H9 (cell line): Measurements from ENCODE around the gene CABCOCO1. TPM values are rescaled to one million over a fixed set of nuclear protein-coding genes. Genes with fewer than 3 reads are reported as not detected.

Source experiments
- DNase-seq: peaks from one replicate; pipeline ENCODE4 v3.0.0-alpha.2; 2017
- H2AFZ ChIP-seq: one replicate; pipeline ENCODE4 v1.6.1; 2013; ENCODE audit warnings: mild to moderate bottlenecking, low read length, control low read depth, moderate library complexity
- H2AK5ac ChIP-seq: 2 replicates; pipeline ENCODE4 v1.6.1; 2013; ENCODE audit warnings: low read length, control low read depth, mixed read lengths; ENCODE audit not compliant: insufficient read length
- H2BK120ac ChIP-seq: one replicate; pipeline ENCODE4 v1.6.1; 2013; ENCODE audit warnings: low read depth, mild to moderate bottlenecking, low read length, control low read depth, inconsistent platforms; ENCODE audit not compliant: poor library complexity, severe bottlenecking
- H2BK12ac ChIP-seq: 2 replicates; pipeline ENCODE4 v1.6.1; 2013; ENCODE audit warnings: low read length, control low read depth, mixed read lengths, low read depth; ENCODE audit not compliant: insufficient read length
- H2BK15ac ChIP-seq: 2 replicates; pipeline ENCODE4 v1.6.1; 2013; ENCODE audit warnings: low read depth, low read length, control low read depth
- H2BK20ac ChIP-seq: one replicate; pipeline ENCODE4 v1.6.1; 2013; ENCODE audit warnings: low read depth, mild to moderate bottlenecking, low read length, control low read depth, inconsistent platforms; ENCODE audit not compliant: poor library complexity, severe bottlenecking
- H2BK5ac ChIP-seq: 2 replicates; pipeline ENCODE4 v1.6.1; 2013; ENCODE audit warnings: low read length, control low read depth, mixed read lengths; ENCODE audit not compliant: insufficient read length
- H3K14ac ChIP-seq: 2 replicates; pipeline ENCODE4 v1.6.1; 2013; ENCODE audit warnings: low read length, control low read depth; ENCODE audit not compliant: insufficient read depth
- H3K18ac ChIP-seq: 2 replicates; pipeline ENCODE4 v1.6.1; 2013; ENCODE audit warnings: low read depth, mild to moderate bottlenecking, mixed read lengths, low read length, control low read depth; ENCODE audit not compliant: insufficient read length
- H3K23ac ChIP-seq: 2 replicates; pipeline ENCODE4 v1.6.1; 2013; ENCODE audit warnings: low read length, control low read depth, mixed read lengths, low read depth; ENCODE audit not compliant: insufficient read length
- H3K23me2 ChIP-seq: 2 replicates; pipeline ENCODE4 v1.6.1; 2013; ENCODE audit warnings: low read depth, mild to moderate bottlenecking, mixed read lengths, low read length, control low read depth; ENCODE audit not compliant: insufficient read length, poor library complexity, severe bottlenecking
- H3K27ac ChIP-seq: 2 replicates; pipeline ENCODE4 v1.5.1; 2013; ENCODE audit warnings: low read length, control low read depth, mixed read lengths, low read depth; ENCODE audit not compliant: insufficient read length
- H3K27me3 ChIP-seq: 2 replicates; pipeline ENCODE4 v1.6.1; 2013; ENCODE audit warnings: low read length, control low read depth, inconsistent platforms; ENCODE audit not compliant: insufficient read depth
- H3K4ac ChIP-seq: 2 replicates; pipeline ENCODE4 v1.6.1; 2013; ENCODE audit warnings: low read depth, mild to moderate bottlenecking, control low read depth, inconsistent platforms, low read length, moderate library complexity
- H3K4me1 ChIP-seq: 2 replicates; pipeline ENCODE4 v1.6.1; 2013; ENCODE audit warnings: low read length, control low read depth, inconsistent platforms; ENCODE audit not compliant: insufficient read depth
- H3K4me2 ChIP-seq: 2 replicates; pipeline ENCODE4 v1.6.1; 2013; ENCODE audit warnings: low read length, control low read depth, mixed read lengths; ENCODE audit not compliant: insufficient read length, insufficient read depth
- H3K56ac ChIP-seq: 2 replicates; pipeline ENCODE4 v1.6.1; 2013; ENCODE audit warnings: low read depth, mild to moderate bottlenecking, mixed read lengths, low read length, control low read depth; ENCODE audit not compliant: insufficient read length
- H3K79me1 ChIP-seq: 2 replicates; pipeline ENCODE4 v1.6.1; 2013; ENCODE audit warnings: low read depth, mild to moderate bottlenecking, moderate library complexity, low read length, control low read depth, inconsistent platforms; ENCODE audit not compliant: insufficient read depth, poor library complexity, severe bottlenecking
- H3K79me2 ChIP-seq: 2 replicates; pipeline ENCODE4 v1.6.1; 2013; ENCODE audit warnings: low read length, control low read depth, inconsistent platforms; ENCODE audit not compliant: insufficient read depth
- H3K9ac ChIP-seq: 2 replicates; pipeline ENCODE4 v1.6.1; 2013; ENCODE audit warnings: low read length, control low read depth, mixed read lengths; ENCODE audit not compliant: insufficient read length; ENCODE audit errors: extremely low read depth
- H3K9me3 ChIP-seq: one replicate; pipeline ENCODE4 v1.6.1; 2013; ENCODE audit warnings: low read depth, low read length, inconsistent platforms; ENCODE audit not compliant: control insufficient read depth
- H3T11ph ChIP-seq: one replicate; pipeline ENCODE4 v1.6.1; 2013; ENCODE audit warnings: mild to moderate bottlenecking, low read length, control low read depth, inconsistent platforms
- H4K20me1 ChIP-seq: one replicate; pipeline ENCODE4 v1.6.1; 2013; ENCODE audit not compliant: control insufficient read depth, insufficient read length, insufficient read depth
- H4K5ac ChIP-seq: 2 replicates; pipeline ENCODE4 v1.6.1; 2013; ENCODE audit warnings: low read depth, mild to moderate bottlenecking, mixed read lengths, low read length, control low read depth; ENCODE audit not compliant: insufficient read length
- H4K8ac ChIP-seq: replicated peaks from 2 replicates; pipeline ENCODE4 v1.6.1; 2013; ENCODE audit warnings: low read length, control low read depth, mixed read lengths, low read depth; ENCODE audit not compliant: insufficient read length
- H4K91ac ChIP-seq: 2 replicates; pipeline ENCODE4 v1.6.1; 2013; ENCODE audit warnings: low read depth, mild to moderate bottlenecking, moderate library complexity, mixed read lengths, low read length, control low read depth; ENCODE audit not compliant: insufficient read length
- H3K27ac Mint-ChIP-seq, 3 experiments: 2 replicates in 2 of 3; 3 replicates in 1 of 3; pipeline ENCODE4 v1.8.0; 2020 to 2021; ENCODE audit warnings: mixed read lengths in 3 of 3, mild to moderate bottlenecking in 1 of 3, moderate library complexity in 1 of 3
- H3K27me3 Mint-ChIP-seq: 2 replicates; pipeline ENCODE4 v1.8.0; 2021; ENCODE audit warnings: low read depth, mild to moderate bottlenecking, moderate library complexity, mixed read lengths
- H3K36me3 Mint-ChIP-seq, 3 experiments: 2 replicates in 2 of 3; 3 replicates in 1 of 3; pipeline ENCODE4 v1.8.0; 2020 to 2021; ENCODE audit warnings: low read depth in 3 of 3, mixed read lengths in 3 of 3; ENCODE audit not compliant: insufficient read depth in 1 of 3
- H3K4me1 Mint-ChIP-seq, 2 experiments: 2 replicates each; pipeline ENCODE4 v1.8.0; 2020; ENCODE audit warnings: mixed read lengths in 2 of 2
- H3K4me3 Mint-ChIP-seq, 2 experiments: 2 replicates in 1 of 2; 3 replicates in 1 of 2; pipeline ENCODE4 v1.8.0; 2020 to 2021; ENCODE audit warnings: mild to moderate bottlenecking in 2 of 2, mixed read lengths in 2 of 2, moderate library complexity in 1 of 2
- H3K9me3 Mint-ChIP-seq, 2 experiments: 2 replicates in 1 of 2; 3 replicates in 1 of 2; pipeline ENCODE4 v1.8.0; 2020; ENCODE audit warnings: mild to moderate bottlenecking in 2 of 2, mixed read lengths in 2 of 2, moderate library complexity in 1 of 2
- WGBS: extraction: QIAGEN DNeasy Blood & Tissue Kit; methylation state at CpG from one replicate; pipeline ENCODE4 v1.1.7; 2013; ENCODE audit warnings: missing lambda C conversion rate, low lambda C conversion rate, mixed read lengths; ENCODE audit not compliant: insufficient read length; ENCODE audit errors: extremely low coverage; 5-methylcytosine and 5-hydroxymethylcytosine counted together
- total RNA-seq: library from RNA; stranded (reverse); gene quantifications from 2 replicates; pipeline ENCODE4 v1.2.1, GENCODE V29; 2021
- TF ChIP-seq, protein P1 (sequence below): fragments of 200-600 bp; sonication (generic); conservative IDR thresholded peaks from 3 replicates; pipeline ENCODE4 v1.8.0; 2021; ENCODE audit warnings: antibody characterized with exemption, mild to moderate bottlenecking

Gene CABCOCO1
- total RNA-seq, 1 experiment from 2014 or later: not detected

DNA sequence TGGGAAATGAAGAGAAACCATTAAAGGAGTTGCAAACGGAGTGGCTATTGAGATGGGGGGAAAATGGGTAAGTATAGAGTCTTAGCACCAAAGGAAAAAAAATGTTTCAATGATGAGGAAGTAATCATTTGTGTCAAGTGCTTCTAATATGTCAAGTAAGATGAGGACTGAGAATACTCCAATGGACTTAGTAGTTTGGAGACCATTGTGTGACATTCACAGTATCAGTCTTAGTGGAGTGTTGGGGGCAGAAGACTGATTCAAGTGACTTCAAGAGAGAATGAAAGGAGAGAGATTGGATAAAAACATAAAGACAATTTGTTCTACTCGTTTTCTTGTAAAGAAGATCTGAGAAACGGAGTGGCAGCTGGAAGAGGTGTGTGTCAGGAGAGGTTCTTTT, 150.2 kb downstream of the CABCOCO1 start:
- Histone ChIP-seq H2AK5ac (no peak overlapping the region), H4K8ac (no peak overlapping the region), H3K79me2 (no peaks in the 10 kb centered on the region), H3K18ac (no peak overlapping the region), H3K56ac (no peak overlapping the region), H3K4me1 (no peaks in the 10 kb centered on the region), H3K4me2 (no peak overlapping the region), H2BK15ac (no peak overlapping the region), H3T11ph (no peak overlapping the region), H2BK5ac (no peak overlapping the region), H3K27ac (no peak overlapping the region), H3K9me3 (no peaks in the 10 kb centered on the region), H3K23ac (no peak overlapping the region), H2BK120ac (no peak overlapping the region), H4K20me1 (no peaks in the 10 kb centered on the region), H3K27me3 (no peaks in the 10 kb centered on the region), H2BK20ac (no peak overlapping the region), H4K5ac (no peak overlapping the region), H3K14ac (no peak overlapping the region), H2AFZ (no peak overlapping the region), H3K4ac (no peak overlapping the region), H3K9ac (no peak overlapping the region), H4K91ac (no peak overlapping the region), H2BK12ac (no peak overlapping the region), H3K79me1 (no peaks in the 10 kb centered on the region), H3K23me2 (no peaks in the 10 kb centered on the region)
- Mint-ChIP-seq H3K9me3 (no peaks in the 10 kb centered on the region), H3K27ac (no peak overlapping the region), H3K4me3 (no peak overlapping the region), H3K27me3 (peaks cover 5% of the 10 kb centered on the region; the same call in 1 of the 2 replicates), H3K4me1 (no peaks in the 10 kb centered on the region; a peak in 1 of 4 replicates), H3K36me3 (no peaks in the 10 kb centered on the region)
- TF ChIP-seq, protein P1, sequence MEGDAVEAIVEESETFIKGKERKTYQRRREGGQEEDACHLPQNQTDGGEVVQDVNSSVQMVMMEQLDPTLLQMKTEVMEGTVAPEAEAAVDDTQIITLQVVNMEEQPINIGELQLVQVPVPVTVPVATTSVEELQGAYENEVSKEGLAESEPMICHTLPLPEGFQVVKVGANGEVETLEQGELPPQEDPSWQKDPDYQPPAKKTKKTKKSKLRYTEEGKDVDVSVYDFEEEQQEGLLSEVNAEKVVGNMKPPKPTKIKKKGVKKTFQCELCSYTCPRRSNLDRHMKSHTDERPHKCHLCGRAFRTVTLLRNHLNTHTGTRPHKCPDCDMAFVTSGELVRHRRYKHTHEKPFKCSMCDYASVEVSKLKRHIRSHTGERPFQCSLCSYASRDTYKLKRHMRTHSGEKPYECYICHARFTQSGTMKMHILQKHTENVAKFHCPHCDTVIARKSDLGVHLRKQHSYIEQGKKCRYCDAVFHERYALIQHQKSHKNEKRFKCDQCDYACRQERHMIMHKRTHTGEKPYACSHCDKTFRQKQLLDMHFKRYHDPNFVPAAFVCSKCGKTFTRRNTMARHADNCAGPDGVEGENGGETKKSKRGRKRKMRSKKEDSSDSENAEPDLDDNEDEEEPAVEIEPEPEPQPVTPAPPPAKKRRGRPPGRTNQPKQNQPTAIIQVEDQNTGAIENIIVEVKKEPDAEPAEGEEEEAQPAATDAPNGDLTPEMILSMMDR: no peak
- DNase-seq: no peak
- WGBS: no CpG with 5 or more reads among the region's 3 CpGs
